ENCODE data around the gene METTL1.
A peak's percentile ranks its signal among the peaks of the same experiment; 100 is the strongest.
"Not testable (repeated sequence)": the region's sequence is repeated elsewhere in the genome, so short reads cannot be mapped to it uniquely, and the experiment has no call there.

Gene METTL1

DNA sequence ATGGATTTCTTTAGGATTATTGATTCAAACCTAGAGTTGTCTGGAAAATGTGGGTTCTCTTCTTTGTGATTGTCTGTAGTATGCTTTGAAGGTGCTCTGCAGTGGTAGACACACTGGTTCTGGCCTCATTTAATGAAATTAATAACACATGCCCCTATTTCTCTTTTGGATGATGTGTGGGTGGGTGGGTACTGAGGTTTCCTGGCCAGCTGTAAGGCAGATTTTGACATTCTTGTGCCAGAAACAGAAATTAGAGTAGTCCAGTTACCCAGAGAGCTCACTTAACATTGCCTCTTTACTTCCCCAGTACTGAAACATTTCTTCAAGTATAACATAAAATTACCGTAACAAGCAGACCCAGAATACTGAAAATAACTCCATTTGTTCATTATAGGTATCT, 25.1 kb upstream of the METTL1 start:
- DNase-seq, result no peak

- DNase-seq, result no peak
Measured at GRCh38 chr12:57795354-57795753, 23.4 kb upstream of the METTL1 start.

- DNase-seq, result no peak
Measured at GRCh38 chr12:57793920-57794319, 22.0 kb upstream of the METTL1 start.

- no peak for DNase-seq
Measured at GRCh38 chr12:57783861-57784260, 12.0 kb upstream of the METTL1 start.

DNA sequence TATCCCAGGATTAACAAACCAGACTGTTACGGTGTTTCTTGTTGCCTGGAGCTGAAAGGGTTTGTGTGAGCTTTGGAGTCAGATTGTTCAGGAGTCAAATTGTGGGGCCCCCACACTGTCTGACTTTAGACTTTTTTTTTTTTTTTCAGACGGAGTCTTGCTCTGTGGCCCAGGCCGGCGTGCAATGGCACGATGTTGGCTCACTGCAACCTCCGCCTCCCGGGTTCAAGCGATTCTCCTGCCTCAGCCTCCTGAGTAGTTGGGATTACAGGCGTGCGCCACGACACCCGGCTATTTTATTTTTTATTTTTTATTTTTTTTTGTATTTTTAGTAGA, 11.5 kb upstream of the METTL1 start:
- DNase-seq, result no peak

DNA sequence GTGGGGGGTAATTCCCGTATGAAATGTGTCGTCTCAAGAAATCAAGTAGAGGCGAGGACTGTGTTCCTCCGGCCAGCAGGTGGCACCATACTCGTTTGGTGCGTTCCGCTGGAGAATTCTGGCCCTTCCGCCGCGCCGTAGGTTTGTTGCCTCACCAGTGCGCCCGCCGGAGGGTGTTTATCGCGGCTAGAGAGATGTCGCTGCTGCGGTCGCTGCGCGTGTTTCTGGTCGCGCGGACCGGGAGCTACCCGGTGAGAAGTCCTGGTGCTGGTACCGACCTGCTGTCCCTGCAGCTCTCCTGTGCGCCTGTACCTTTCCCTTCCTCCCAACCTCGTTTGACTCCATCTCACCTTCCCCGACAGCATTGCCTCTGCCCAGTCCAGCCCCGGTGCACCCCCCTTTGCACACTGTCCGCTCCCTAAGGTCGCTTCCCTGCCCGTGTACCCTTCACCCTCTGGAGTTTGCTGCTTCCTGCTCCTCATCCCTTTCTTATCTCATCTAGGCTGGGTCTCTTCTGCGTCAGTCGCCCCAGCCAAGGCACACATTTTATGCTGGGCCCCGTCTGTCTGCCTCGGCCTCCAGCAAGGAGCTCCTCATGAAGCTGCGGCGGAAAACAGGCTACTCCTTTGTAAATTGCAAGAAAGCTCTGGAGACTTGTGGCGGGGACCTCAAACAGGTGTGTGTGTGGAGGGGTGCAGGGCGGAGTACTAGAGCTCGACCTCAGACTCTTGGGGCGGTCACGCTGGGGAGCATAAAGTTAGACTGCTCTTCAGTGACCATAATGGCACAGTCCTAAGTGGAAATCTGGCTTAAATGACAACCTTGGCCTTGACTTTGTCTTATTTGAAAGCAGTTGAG, 10.9 kb upstream of the METTL1 start, which contains the start of gene TSFM:
TSS of gene TSFM (plus strand) at position 180 of the 858 bp plus-strand sequence. CDS start at position 195, 15 bp downstream.
- peak; percentile 98 for DNase-seq

- no peak for DNase-seq
Measured at GRCh38 chr12:57782243-57782607, 10.3 kb upstream of the METTL1 start.

DNA sequence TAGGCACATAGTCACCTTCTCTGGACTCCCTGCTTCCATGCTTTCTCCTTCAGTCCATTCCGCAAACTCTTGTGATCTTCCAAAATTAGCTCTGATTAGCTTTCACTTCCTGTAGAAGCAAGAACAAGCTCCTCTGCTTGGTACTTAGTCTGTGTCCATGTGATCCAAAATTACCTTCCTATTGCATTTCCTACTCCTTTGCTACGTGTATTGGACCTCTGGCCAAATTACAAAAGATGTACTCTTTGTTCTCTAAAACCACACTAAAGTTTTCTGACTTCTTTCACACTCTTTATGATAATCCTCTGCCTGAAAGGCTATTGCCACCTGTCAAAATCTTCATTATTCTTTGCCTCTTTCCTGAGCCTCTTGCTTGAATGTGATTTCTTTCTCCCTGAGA, 9.9 kb upstream of the METTL1 start:
- DNase-seq, result no peak

GRCh38 chr12:57781244-57781643, 9.3 kb upstream of the METTL1 start:
- no peak for DNase-seq

DNA sequence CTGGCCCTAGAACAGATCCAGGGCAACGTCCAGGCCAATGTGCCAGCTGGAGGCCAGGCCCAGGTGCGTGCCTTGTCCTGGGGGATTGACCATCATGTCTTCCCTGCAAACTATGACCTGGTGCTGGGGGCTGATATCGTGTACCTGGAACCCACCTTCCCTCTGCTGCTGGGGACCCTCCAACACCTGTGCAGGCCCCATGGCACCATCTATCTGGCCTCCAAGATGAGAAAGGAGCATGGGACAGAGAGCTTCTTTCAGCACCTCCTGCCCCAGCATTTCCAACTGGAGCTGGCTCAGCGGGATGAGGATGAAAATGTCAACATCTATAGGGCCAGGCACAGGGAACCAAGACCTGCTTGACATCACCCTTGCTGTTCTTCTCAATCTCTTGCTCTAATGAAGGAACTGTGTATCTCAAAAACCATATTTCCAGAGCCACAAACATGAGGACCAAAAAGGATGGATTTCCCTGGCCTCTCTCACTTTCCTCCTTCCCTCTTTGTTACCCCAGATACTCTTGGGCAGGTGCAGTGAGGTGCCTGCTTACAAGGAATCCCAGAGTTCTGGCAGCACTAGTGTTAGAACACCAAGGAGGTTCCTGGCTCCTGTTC, 8.5 kb upstream of the METTL1 start:
- no peak for DNase-seq

DNA sequence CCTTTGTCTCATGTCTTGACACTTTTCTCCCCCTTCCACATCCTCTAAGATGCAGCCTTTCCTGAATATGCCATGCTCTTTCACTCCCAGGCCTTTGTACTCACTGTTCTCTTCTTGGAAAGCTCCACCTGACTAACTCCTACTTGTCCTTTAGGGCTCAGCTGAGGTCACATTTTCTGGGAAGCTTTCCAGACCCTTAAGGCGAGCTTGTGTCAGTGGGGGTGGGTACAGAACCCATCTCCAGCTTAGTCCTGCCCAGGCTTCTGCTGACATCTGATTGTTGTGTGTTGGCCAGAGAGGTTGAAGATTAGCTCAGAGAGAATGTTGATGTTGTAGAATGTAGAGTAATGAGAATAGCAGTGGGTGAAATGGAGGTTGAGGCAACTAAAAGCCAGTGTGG, 7.8 kb upstream of the METTL1 start:
- no peak for DNase-seq

DNA sequence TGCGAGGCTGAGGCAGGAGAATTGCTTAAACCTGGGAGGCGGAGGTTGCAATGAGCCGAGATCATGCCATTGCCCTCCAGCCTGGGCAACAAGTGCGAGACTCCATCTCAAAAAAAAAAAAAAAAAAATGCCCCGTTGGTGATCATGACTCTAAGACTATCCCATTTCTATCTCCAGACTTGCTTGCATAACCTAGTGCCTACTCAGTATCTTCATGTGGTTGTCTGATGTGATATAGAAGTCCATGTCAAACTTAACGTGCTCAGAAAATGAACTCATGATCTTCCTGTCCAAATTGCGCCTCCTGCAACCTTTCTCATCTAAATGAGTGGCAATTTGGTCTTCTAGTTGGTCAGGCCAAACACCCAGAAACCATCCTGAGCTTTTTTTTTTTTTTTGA, 6.0 kb upstream of the METTL1 start:
- no peak for DNase-seq

GRCh38 chr12:57777367-57777766, 5.5 kb upstream of the METTL1 start:
- no peak for DNase-seq

- DNase-seq, result no peak
Measured at GRCh38 chr12:57776247-57776587, 4.3 kb upstream of the METTL1 start.

DNA sequence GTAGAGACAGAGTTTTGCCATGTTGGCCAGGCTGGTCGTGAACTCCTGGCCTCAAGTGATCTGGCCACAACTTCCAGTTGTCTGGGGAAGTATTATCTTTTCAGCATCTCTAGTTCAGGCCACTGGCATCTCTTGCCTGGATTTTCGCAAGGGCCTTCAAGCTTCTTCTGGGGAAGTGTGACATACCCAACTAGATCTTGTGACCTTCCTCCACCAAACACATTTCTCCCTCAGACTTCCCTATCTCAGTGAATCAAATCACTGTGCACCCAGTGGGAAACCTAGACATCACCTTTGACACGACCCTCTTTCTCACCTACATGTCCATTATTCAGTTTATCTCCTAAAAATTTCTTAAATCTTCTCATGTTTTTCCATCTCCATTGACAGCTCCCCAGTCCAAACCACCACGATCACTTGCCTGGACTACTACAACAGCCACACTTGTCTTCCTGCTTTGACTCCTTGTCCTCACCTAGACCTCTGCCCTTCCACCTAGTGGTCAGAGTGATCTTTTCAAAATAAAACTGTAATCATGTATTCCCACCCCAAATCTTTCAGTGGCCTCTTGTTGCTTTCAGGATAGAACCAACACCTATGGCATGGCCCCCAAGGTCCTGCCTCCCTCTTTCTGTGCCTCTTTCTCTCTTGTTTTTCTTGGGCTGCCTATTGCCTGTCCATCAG, 3.8 kb upstream of the METTL1 start:
- peak; percentile 26 for DNase-seq

DNA sequence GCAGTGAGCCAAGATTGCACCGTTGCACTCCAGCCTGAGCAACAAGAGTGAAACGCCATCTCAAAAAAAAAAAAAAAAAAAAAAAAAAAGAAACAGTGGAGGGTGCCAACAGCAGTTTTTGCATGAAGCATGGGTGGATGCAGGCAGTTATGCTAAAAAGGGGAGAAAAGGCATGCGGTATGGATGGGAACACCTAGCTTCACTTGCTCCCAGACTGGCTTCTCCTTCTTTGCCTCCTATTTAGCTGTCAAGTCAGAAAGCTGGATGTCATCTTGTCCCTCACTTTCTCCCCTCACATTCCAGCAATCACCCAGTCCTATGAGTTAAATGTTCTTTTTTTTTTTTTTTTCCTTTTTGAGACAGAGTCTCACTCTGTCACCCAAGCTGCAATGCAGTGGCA, 3.1 kb upstream of the METTL1 start:
- DNase-seq, result no peak

DNA sequence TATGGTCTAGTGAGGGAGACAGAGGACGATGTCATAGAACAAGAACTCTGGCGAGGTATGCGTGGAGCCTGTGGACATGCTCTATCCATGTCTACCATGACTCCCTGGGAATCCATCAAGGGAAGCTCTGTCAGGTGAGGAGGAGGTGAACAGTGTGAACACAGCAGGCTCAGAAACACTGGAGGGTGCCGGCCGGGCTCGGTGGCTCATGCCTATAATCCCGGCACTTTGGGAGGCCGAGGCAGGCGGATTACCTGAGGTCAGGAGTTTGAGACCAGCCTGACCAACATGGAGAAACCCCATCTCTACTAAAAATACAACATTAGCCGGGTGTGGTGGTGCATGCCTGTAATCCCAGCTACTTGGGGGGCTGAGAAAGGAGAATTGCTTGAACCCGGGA, 2.7 kb upstream of the METTL1 start:
- DNase-seq, result not testable (repeated sequence)

- no peak for DNase-seq
Measured at GRCh38 chr12:57772429-57773322, 771 bp upstream of the METTL1 start, which contains the start of gene EEF1AKMT3. Gene EEF1AKMT3, plus strand, starts transcription at chr12:57772614. Its CDS starts 111 bp downstream, at chr12:57772725.

GRCh38 chr12:57771236-57771872, 551 bp downstream of the METTL1 start:
- DNase-seq, result peak; percentile 96

DNA sequence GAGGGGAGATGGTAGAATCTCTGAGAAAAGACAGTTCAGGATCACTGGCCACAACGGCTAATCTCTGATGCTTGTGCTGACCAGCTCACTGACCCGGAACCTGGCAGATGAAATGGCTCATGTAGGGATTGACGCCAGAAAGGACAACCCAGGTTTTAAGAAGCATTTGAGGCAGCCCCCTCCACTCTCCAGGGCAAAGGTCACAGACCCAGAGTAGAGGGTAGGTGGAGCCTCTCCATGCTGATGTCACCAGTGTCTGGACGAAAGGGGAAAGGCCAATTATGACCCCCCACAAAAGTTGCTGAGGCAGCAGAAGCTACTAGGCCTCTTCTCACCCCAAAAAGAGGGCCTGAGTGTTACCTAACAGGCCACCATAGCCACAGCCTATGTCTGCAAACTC, 1.2 kb downstream of the METTL1 start:
- no peak for DNase-seq

GRCh38 chr12:57769594-57769993, 2.3 kb downstream of the METTL1 start:
- DNase-seq, result no peak

- DNase-seq, result no peak
Measured at GRCh38 chr12:57767876-57768275, 4.0 kb downstream of the METTL1 start.

GRCh38 chr12:57767305-57767698, 4.6 kb downstream of the METTL1 start:
- DNase-seq, result no peak
